Sigmoid colon (tissue), 7 donors: ENCODE data around the gene MAX. TPM values are rescaled to one million over a fixed set of nuclear protein-coding genes. Genes with fewer than 3 reads are reported as not detected.

Source experiments
- DNase-seq: peaks from one replicate; pipeline ENCODE4 v3.0.0-alpha.2; 2019
- H3K27ac ChIP-seq, 4 donors: fragments of 200-600 bp; sonication (generic); one replicate each; pipeline ENCODE4 v1.5.1; 2016 to 2019; ENCODE audit warnings: mild to moderate bottlenecking in 1 of 4
- H3K27me3 ChIP-seq, 3 donors: fragments of 200-600 bp; sonication (generic); one replicate each; pipeline ENCODE4 v1.5.1; 2019; ENCODE audit warnings: mild to moderate bottlenecking in 1 of 3
- H3K36me3 ChIP-seq, 4 donors: fragments of 200-600 bp; sonication (generic); one replicate each; pipeline ENCODE4 v1.5.1; 2016 to 2019
- H3K4me1 ChIP-seq, 4 donors: fragments of 200-600 bp; sonication (generic); one replicate each; pipeline ENCODE4 v1.5.1; 2017 to 2019
- H3K4me3 ChIP-seq, 4 donors: fragments of 200-600 bp; sonication (generic); one replicate each; pipeline ENCODE4 v1.5.1; 2017 to 2019; ENCODE audit warnings: mild to moderate bottlenecking in 2 of 4, moderate library complexity in 1 of 4
- H3K9me3 ChIP-seq, 4 donors: fragments of 200-600 bp in 3 of 4; sonication (generic) in 3 of 4; one replicate each; pipeline versions ENCODE4 v1.5.1 to v1.6.1; 2013 to 2019
- EP300 ChIP-seq, 4 donors: sonication (generic); formaldehyde crosslinking; IDR thresholded peaks; one replicate each; pipeline ENCODE4 v1.6.1; 2017; ENCODE audit warnings: antibody characterized with exemption in 4 of 4
- POLR2A ChIP-seq, 2 donors: fragments of 450-650 bp; IDR thresholded peaks; one replicate each; pipeline ENCODE4 v1.6.1; 2016; ENCODE audit warnings: antibody characterized with exemption in 2 of 2, mild to moderate bottlenecking in 2 of 2, moderate library complexity in 2 of 2
- POLR2AphosphoS5 ChIP-seq, 4 donors: sonication (generic); formaldehyde crosslinking; IDR thresholded peaks; one replicate each; pipeline ENCODE4 v1.6.1; 2017; ENCODE audit warnings: antibody characterized with exemption in 4 of 4
- WGBS, 2 donors: extraction: QIAGEN DNeasy Blood & Tissue Kit; methylation state at CpG; one replicate each; pipeline ENCODE4 v1.1.7; 2013; 5-methylcytosine and 5-hydroxymethylcytosine counted together
- intact Hi-C: fragments of 100-400 bp; cut with DNase I; formaldehyde crosslinking; loops from one replicate; pipeline ENCODE4 v1.15.1; 2023
- polyA plus RNA-seq, 3 donors: library from polyadenylated mRNA; stranded (reverse); fragments of 200-250 nt; gene quantifications; one replicate each; pipeline ENCODE4 v1.2.3, GENCODE V29; 2013
- total RNA-seq, 4 donors: library from RNA; depleted of rRNA; stranded (reverse); fragments of >200 nt; gene quantifications; one replicate each; pipeline ENCODE4 v1.1.0, GENCODE V29; 2016
- TF ChIP-seq, protein P1 (sequence below), 4 experiments: fragments of 450-650 bp in 3 of 4; fragments of 200-600 bp in 1 of 4; IDR thresholded peaks; one replicate each; pipeline ENCODE4 v1.5.1; 2016 to 2019; ENCODE audit warnings: antibody characterized with exemption in 4 of 4, mild to moderate bottlenecking in 3 of 4, moderate library complexity in 2 of 4
- donor health status: healthy with polysubstance abuse.
- donor health status: Bipolar disorder and iron deficiency.
- donor health status: healthy.

The MAX gene
- total and polyA plus RNA-seq, 7 donors: 58.8 to 119 (median 67.4) TPM

DNA sequence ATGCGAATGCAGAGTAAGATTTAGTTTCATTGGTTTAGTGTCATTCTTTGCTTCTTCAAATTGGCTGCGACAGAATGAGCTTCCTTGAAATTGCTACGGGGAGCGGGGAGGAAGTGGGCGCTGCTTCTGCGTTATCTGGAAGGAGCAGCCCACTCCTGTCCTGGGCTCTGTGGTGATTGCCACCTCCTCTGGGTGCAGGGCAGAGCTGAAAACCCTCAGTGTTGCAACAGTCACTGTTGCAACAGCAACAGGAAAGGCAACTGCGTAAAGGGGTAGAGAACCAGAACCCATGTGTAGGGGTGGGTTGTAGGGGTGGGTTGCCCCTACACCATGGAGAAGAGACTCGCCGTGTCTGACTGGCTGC lies 57.7 kb downstream of the MAX start:
- Histone ChIP-seq H3K9me3 (no peaks in the 10 kb centered on the region), H3K27me3 (no peaks in the 10 kb centered on the region), H3K36me3 (peaks cover 0 to 35% (median 6%) of the 10 kb centered on the region in 4 donors), H3K27ac (no peak overlapping the region), H3K4me3 (no peak overlapping the region), H3K4me1 (peaks cover 0 to 15% (median 6%) of the 10 kb centered on the region in 4 donors)
- TF ChIP-seq, protein P1, sequence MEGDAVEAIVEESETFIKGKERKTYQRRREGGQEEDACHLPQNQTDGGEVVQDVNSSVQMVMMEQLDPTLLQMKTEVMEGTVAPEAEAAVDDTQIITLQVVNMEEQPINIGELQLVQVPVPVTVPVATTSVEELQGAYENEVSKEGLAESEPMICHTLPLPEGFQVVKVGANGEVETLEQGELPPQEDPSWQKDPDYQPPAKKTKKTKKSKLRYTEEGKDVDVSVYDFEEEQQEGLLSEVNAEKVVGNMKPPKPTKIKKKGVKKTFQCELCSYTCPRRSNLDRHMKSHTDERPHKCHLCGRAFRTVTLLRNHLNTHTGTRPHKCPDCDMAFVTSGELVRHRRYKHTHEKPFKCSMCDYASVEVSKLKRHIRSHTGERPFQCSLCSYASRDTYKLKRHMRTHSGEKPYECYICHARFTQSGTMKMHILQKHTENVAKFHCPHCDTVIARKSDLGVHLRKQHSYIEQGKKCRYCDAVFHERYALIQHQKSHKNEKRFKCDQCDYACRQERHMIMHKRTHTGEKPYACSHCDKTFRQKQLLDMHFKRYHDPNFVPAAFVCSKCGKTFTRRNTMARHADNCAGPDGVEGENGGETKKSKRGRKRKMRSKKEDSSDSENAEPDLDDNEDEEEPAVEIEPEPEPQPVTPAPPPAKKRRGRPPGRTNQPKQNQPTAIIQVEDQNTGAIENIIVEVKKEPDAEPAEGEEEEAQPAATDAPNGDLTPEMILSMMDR (IDR thresholded peaks at IDR 0.05): no peak
- TF ChIP-seq POLR2AphosphoS5 (IDR thresholded peaks at IDR 0.05) (peak in 1 of 4 donors; percentile 3), EP300 (IDR thresholded peaks at IDR 0.05) (no peak)
- no peak for DNase-seq
- WGBS, 2 donors: 73 to 90% methylated on average over 9 of the region's 9 CpGs
- intact Hi-C loops: no loop called here

DNA sequence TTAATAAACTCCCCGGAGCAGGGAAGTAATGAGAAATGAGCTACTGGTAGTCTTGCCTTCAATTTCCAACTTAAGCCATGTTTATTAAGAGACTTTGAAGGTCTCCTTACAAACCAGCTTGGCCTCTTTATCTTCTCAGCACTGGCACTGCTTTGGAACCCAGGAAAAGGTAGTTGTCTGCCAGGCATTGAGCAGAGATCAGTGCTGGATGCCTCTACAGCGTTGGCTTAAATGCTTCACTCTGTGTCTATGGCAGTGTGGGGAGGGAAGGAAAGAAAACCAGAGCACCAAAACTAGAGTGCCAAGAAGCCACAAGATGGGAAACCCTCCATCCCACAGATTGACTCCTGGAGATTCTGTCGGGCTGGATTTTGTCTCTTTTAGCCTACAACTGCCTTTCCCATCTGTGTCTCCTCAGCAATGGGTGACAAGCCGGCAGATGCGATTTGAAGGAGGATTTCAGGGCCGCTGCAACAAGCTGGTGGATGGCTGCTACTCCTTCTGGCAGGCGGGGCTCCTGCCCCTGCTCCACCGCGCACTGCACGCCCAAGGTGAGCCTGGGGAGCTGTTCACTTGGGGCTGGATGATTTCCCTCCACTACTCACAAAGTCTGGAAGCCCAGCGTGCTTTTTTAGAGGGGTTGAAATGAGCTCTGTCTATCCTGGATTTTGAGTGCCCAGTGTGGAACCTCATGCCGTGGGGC lies 58.3 kb downstream of the MAX start:
- Histone ChIP-seq H3K27me3 (no peaks in the 10 kb centered on the region), H3K27ac (peak overlapping the region in 1 of 4 donors; percentile 28), H3K36me3 (peaks cover 0 to 35% (median 6%) of the 10 kb centered on the region in 4 donors), H3K4me3 (no peak overlapping the region), H3K9me3 (no peaks in the 10 kb centered on the region), H3K4me1 (peaks cover 0 to 15% (median 6%) of the 10 kb centered on the region in 4 donors)
- TF ChIP-seq EP300 (IDR thresholded peaks at IDR 0.05) (no peak), POLR2AphosphoS5 (IDR thresholded peaks at IDR 0.05) (peak in 1 of 4 donors; percentile 5)
- 90 to 91% methylated on average over 12 of the region's 12 CpGs for WGBS, 2 donors
- intact Hi-C loops: no loop called here
- no peak for DNase-seq

DNA sequence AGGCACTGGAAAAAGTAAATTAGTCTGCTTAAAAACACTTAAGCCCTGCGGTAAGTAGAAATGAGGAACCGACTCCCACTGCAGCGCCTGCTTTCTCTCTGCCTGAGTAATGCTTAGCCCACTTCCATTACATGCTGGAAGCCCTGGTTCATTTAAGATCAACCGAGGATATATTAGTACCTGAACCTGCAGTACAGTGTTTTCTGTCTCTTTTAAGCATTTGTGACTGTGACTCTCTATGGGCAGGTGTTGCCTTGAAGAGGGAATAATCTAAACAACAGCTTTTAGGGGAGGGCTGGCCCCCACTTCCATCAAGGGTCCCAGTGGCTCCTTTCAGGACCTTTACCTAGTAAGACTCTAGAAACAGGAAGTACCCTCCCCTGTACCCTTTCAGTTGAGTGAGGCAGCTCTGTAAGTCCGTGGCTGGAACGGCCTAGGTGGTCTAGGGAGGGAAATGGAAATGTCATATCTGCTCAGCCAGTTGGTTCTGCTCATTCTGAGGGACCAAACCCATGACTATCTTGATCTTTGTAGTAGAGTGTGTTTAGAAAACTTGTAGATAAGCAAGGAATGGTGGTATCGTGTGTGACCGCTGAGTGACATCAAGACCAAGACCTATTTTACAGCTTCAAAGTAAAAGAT lies 59.5 kb downstream of the MAX start:
- no peaks in the 10 kb centered on the region for H3K9me3 ChIP-seq
- no peaks in the 10 kb centered on the region for H3K27me3 ChIP-seq
- TF ChIP-seq, protein P1 (IDR thresholded peaks at IDR 0.05): no peak
- TF ChIP-seq EP300 (IDR thresholded peaks at IDR 0.05) (no peak), POLR2AphosphoS5 (IDR thresholded peaks at IDR 0.05) (no peak), POLR2A (IDR thresholded peaks at IDR 0.05) (no peak)
- H3K27ac ChIP-seq: no peak overlapping the region
- no peak overlapping the region for H3K4me3 ChIP-seq
- peaks cover 0 to 8% (median 3%) of the 10 kb centered on the region in 4 donors for H3K4me1 ChIP-seq
- WGBS, 2 donors: 69 to 87% methylated on average over 8 of the region's 8 CpGs
- intact Hi-C loops: no loop called here
- peaks cover 0 to 35% (median 6%) of the 10 kb centered on the region in 4 donors for H3K36me3 ChIP-seq
- no peak for DNase-seq

DNA sequence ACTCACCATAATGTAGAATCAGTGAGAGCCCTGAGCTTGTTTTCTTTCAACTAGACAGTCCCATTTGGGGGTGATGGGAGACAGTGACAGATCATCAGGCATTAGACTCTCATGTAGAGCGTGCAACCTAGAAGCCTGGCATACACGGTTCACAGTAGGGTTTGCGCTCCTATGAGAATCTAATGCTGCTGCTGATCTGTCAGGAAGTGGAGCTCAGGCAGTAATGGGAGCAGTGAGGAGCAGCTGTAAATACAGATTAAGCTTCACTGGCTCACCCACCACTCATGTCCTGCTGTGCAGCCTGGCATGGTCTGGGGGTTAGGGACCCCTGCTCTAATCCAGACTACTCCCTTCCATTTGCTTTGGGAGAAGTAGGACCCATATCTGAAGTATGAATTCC lies 60.0 kb downstream of the MAX start:
- TF ChIP-seq, protein P1 (IDR thresholded peaks at IDR 0.05): no peak
- no peak for TF ChIP-seq POLR2AphosphoS5 (IDR thresholded peaks at IDR 0.05)
- TF ChIP-seq EP300 (IDR thresholded peaks at IDR 0.05): no peak
- no peak for TF ChIP-seq POLR2A (IDR thresholded peaks at IDR 0.05)
- Histone ChIP-seq H3K4me3 (no peak overlapping the region), H3K27ac (no peak overlapping the region), H3K27me3 (no peaks in the 10 kb centered on the region), H3K36me3 (peaks cover 0 to 35% (median 6%) of the 10 kb centered on the region in 4 donors), H3K4me1 (peaks cover 0 to 2% (median under 1%) of the 10 kb centered on the region in 4 donors), H3K9me3 (no peaks in the 10 kb centered on the region)
- DNase-seq: no peak
- 82 to 93% methylated on average over 3 of the region's 3 CpGs for WGBS, 2 donors
- intact Hi-C loops: no loop called here

DNA sequence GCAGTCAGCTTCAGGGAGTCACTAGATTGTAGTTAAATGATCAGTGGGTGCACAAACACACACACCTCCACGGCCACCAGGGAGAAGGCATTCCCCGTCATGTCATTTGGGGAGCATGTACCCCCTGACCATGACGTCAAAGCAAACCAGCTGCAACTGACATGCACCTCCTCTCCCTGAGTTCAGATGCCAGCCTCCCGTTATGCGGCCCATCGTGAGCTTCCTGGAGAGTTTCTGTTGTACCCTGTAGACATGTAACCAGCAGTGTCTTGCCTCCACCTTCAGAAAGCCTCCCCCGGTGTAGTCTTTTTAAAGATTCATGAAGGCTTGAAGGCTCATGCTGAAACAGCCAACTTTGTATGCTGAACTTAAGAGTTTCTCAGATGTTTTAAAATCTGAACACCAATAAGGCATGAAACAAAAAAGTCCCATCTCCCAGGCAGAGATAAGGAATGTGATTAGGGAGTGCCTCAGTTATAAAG lies 60.8 kb downstream of the MAX start:
- H3K36me3 ChIP-seq: peaks cover 0 to 35% (median 6%) of the 10 kb centered on the region in 4 donors

More for the DNA sequence above, 60.8 kb downstream of the MAX start:
- no peak overlapping the region for H3K4me3 ChIP-seq
- TF ChIP-seq EP300 (IDR thresholded peaks at IDR 0.05): no peak
- TF ChIP-seq, protein P1 (IDR thresholded peaks at IDR 0.05): no peak
- TF ChIP-seq POLR2AphosphoS5 (IDR thresholded peaks at IDR 0.05): no peak
- DNase-seq: no peak
- H3K27ac ChIP-seq: no peak overlapping the region
- intact Hi-C loops: no loop called here
- no peaks in the 10 kb centered on the region for H3K9me3 ChIP-seq
- H3K27me3 ChIP-seq: no peaks in the 10 kb centered on the region
- 83 to 91% methylated on average over 7 of the region's 7 CpGs for WGBS, 2 donors
- no peaks in the 10 kb centered on the region for H3K4me1 ChIP-seq
